ENCODE measurements around the gene ERLEC1.

ERLEC1 gene

GRCh38 chr2:53865264-53865663 lies 78.4 kb downstream of the ERLEC1 start:
- no peak overlapping the region for H3K4me3 ChIP-seq (ENCODE audit: low read depth, low read length)
- DNase-seq (ENCODE audit: low read depth): no peak
- no peak for TF ChIP-seq CTCF (IDR thresholded peaks at IDR 0.05; ENCODE audit: insufficient read depth, low read depth, low read length, missing control alignments)

GRCh38 chr2:53865962-53866361 lies 79.1 kb downstream of the ERLEC1 start:
- no peak overlapping the region for H3K4me3 ChIP-seq (ENCODE audit: low read depth, low read length)
- TF ChIP-seq CTCF (IDR thresholded peaks at IDR 0.05; ENCODE audit: insufficient read depth, low read depth, low read length, missing control alignments): no peak
- DNase-seq (ENCODE audit: low read depth): no peak

- no peak for TF ChIP-seq CTCF (IDR thresholded peaks at IDR 0.05; ENCODE audit: insufficient read depth, low read depth, low read length, missing control alignments)
- no peak overlapping the region for H3K4me3 ChIP-seq (ENCODE audit: low read depth, low read length)
- DNase-seq (ENCODE audit: low read depth): no peak
Measured at GRCh38 chr2:53867169-53867568, 80.3 kb downstream of the ERLEC1 start.

GRCh38 chr2:53867773-53868172 lies 80.9 kb downstream of the ERLEC1 start:
- no peak for DNase-seq (ENCODE audit: low read depth)
- TF ChIP-seq CTCF (IDR thresholded peaks at IDR 0.05; ENCODE audit: insufficient read depth, low read depth, low read length, missing control alignments): no peak
- no peak overlapping the region for H3K4me3 ChIP-seq (ENCODE audit: low read depth, low read length)

All from GM12865 (cell line).